Activated T-cell treated with anti-CD3 and anti-CD28 coated beads for 48 hours (primary cell): ENCODE data around the gene KRT34.
A peak's percentile ranks its signal among the peaks of the same experiment; 100 is the strongest.
"Not testable (repeated sequence)": the region's sequence is repeated elsewhere in the genome, so short reads cannot be mapped to it uniquely, and the experiment has no call there.

Experiments
- DNase-seq: peaks from one replicate; pipeline ENCODE4 v3.0.0-alpha.2; 2020; ENCODE audit warnings: low read depth

KRT34 gene

DNA sequence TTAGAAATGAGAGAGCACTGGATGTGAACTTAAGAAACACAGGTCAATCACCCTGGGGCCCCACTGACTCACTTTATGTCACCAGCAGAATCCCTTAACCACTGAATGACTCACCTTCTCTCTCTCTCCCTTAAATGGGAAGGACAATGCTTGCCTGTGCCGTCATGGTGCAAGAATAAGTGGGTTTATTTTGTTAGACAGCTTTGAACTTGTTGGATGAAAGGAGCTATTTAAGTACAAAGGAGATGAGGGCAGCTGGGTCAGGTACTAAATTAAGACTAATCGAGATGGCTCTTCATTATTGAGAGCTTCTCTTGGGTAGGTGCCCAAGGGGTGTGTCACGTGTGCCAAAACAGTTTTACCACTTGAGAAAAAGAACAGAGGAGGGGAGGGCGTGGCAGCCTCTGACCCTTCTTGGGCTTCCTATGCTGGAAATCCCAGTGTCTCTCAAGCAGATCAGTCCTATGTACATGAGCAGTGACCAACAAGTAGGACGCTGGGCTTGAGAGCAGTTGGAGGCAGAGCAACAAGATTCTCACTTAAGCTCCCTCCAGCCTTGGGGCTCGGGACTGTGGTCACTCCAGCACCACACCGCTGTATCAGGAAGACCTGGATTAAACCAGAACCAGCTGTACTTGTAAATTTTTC, 22.0 kb upstream of the KRT34 start:
- DNase-seq = peak; percentile 47

- no peak for DNase-seq
These were observed 21.4 kb upstream of the KRT34 start for GRCh38 chr17:41403404-41404023.

- DNase-seq = no peak
These were observed 20.1 kb upstream of the KRT34 start for GRCh38 chr17:41402161-41402560.

DNA sequence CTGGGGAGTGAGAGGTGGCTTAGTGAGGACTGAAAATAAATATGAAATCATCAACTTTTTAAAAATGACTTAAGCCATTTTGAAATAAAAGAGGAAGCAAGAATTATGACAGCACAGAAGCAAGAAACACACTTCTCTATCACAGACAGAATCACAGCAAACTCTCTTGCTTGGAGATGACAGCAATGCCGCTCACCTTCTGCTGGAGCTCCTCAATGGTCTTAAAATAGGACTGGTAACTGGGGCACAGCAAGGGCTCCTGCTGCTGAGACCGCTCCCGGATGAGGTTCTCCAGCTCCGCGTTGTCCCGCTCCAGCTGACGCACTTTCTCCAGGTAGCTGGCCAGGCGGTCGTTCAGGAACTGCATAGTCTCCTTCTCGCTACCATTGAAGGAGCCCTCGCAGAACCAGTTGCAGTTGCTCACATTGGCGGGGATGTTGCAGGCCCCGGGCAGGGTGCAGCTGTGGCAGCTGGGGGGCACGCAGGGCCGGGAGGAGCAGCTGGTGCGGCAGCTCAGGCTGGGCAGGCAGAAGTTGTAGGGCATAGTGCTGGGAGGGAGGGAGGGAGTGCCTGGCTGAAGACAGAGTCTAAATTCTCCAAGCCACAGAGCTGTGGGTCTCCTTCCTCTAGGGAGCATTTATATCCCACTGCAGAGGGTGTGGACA, 15.0 kb upstream of the KRT34 start, which contains the start of gene KRT31:
Gene KRT31, minus strand, starts transcription at position 613 of the 665 bp plus-strand sequence. Its CDS starts 69 bp downstream, at position 544.
- no peak for DNase-seq

DNA sequence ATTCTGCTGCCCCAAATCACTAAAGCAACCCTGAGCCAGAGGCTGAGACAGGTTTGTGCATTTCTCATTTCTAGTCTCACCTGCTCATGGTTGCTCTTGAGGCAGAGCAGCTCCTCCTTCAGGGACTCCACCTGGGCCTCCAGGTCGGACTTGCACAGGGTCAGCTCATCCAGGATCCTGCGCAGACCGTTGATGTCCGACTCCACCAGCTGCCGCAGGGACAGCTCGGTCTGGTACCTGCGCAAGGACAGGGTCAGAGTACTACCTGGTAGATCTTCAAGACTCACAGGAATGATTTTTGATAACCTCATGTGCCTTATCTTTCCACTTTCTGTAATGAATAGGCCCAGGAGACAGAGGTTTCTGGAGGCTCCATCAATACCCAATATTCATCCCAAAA, 14.2 kb upstream of the KRT34 start:
- no peak for DNase-seq

- DNase-seq = no peak
These were observed 13.5 kb upstream of the KRT34 start for GRCh38 chr17:41395611-41396010.

GRCh38 chr17:41395044-41395443, 12.9 kb upstream of the KRT34 start:
- DNase-seq = not testable (repeated sequence)

DNA sequence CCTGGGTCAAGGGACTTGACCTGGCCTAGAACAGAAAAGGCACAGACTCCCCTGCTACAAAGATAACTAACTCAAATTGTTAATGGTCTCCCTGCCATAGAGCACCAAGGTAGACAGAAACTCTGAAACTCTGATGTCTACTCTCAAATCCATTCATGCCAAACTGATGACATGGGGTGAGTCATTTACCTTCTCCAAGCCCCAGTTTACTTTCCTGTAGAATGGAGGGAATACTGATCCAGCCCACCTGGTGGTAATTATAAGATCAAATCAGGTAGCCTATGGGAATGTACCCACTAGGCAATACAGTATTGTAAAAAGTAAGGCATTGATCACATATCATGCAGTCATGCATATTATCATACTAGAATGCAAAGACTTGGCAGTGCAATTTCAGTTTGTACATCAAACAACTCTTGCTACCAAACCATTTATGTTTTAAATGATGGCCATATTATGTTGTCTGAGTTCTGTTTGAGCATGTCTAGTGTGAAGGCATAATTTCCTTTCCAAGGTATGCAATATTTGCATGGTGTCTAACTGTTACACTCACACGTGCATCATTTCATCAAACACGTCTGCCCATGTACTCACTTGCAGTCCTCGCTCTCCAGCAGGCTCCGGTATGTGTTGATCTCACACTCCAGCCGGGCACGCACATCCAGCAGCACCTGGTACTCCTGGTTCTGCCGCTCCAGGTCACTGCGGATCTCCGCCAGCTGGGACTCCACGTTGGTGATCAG, 12.3 kb upstream of the KRT34 start:
- DNase-seq = no peak

DNA sequence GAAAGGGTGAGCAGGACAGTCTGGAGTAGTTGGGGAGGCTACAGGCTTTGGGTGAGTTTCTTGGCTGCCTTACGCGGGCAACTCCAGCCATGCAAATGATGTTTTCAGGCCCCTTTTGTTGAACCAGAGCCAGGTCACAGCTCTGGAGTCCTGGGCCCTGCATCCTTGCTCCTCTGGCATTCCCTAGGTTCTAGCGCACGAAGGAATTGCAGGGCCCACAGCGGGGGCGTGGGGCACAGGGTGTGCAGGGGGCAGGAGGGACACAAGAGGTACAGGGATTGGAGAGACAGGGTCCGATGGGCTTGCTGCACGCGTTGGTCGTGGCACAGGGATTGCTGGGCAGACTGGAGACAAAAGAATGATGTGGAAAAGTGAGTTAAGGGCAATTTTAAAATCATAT, 11.7 kb upstream of the KRT34 start:
- DNase-seq = no peak

DNA sequence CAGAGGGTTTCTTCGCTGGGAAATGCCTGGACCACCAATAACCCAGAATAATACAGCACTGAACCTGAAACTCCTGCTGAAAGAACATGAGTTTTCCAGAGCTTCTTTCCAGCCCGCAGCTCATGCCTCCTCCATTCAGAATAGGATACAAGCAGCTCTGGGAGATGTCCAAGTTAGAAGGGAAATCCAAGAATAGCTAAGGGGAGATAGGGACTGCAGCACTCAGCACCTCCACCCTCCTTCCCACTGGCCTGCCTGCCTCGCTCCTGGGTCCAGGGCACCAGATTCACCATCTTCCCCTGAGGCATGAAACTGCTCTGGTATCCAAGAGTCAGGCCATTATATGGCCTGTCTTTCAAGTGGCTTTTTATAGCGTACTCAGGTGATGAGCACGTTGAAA, 11.2 kb upstream of the KRT34 start:
- no peak for DNase-seq

DNA sequence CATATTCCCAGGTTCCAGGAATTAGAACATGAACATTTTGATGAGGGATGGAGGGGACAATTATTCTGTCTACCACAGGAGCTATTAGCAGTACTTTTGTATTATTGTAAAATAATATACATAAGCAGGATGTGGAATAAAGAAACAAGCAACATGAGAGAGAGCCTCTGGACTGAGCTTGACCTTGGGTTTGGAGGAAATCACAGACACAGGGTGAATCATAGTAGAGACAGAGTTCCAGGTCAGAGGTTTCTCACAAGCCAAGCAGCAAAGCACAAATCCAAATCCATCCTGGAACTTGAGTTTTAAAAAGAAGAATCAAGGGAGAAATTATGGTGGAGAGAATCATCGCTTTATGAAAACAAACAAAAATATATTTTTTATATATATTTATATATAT, 10.2 kb upstream of the KRT34 start:
- DNase-seq = no peak

- DNase-seq = no peak
These were observed 9.4 kb upstream of the KRT34 start for GRCh38 chr17:41391535-41391934.

GRCh38 chr17:41390411-41390938, 8.4 kb upstream of the KRT34 start:
- DNase-seq = no peak

GRCh38 chr17:41387670-41388069, 5.6 kb upstream of the KRT34 start:
- no peak for DNase-seq

DNA sequence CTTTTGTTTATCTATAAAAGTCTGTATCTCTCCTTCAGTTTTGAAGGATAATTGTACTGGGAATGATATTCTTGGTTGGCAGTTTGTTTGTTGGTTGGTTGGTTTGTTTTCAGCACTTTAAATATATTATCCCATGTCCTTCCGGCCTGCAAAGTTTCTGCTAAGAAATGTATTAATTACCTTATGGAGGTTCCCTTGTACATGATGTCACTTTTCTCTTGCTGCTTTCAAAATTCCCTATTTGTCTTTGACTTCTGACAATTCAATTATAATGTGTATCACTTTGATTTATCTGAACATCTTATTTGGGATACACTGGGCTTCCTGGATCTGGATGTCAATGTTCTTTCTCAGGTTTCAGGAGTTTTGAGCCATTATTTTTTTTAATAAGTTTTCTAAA, 4.1 kb upstream of the KRT34 start:
- DNase-seq = no peak

DNA sequence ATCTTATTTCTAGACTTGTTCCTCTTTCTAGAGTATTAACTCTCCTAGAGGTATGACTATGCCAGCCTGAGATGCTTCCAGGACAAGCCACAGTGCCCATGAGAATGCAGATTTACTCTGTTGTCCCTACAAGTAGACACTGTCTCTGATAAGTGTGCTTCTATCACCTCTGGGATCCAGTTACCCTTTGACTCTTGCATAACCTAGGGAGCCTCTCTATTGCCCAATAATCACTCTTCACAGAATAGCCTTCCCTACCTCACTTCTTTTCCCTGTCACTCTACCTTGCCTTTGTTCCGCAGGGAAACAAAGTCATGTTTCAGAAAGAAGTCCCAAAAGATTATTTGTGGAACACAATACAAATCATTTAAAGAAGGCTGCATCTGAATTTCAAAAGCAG, 1.6 kb upstream of the KRT34 start:
- DNase-seq = no peak

DNA sequence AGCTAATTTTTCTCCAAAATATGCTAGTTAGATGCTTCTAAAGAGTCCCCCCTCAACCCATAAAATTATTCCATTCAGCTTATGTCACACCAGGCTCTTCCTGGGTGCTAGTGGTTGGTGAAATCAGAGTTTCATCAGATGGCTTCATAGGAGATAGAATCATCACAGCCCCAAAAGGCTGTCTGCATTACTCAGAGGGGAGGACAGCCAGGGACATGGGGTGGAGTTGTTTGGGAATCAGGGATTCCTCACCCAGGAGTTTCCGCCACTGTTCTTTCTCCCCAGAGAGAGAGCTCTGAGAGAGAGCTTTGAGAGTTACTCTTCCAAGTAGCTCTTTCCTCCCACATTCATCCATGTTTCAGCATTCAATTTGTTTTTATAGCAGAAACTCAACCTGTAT, 288 bp upstream of the KRT34 start:
- no peak for DNase-seq

GRCh38 chr17:41380091-41380490, 2.0 kb downstream of the KRT34 start:
- DNase-seq = not testable (repeated sequence)

GRCh38 chr17:41377546-41377945, 4.6 kb downstream of the KRT34 start:
- DNase-seq = no peak

- no peak for DNase-seq
These were observed 12.4 kb downstream of the KRT34 start, which contains the start of gene KRT33B for GRCh38 chr17:41369713-41370112. TSS of gene KRT33B (minus strand) at chr17:41369813. CDS start at chr17:41369750, 63 bp downstream.

DNA sequence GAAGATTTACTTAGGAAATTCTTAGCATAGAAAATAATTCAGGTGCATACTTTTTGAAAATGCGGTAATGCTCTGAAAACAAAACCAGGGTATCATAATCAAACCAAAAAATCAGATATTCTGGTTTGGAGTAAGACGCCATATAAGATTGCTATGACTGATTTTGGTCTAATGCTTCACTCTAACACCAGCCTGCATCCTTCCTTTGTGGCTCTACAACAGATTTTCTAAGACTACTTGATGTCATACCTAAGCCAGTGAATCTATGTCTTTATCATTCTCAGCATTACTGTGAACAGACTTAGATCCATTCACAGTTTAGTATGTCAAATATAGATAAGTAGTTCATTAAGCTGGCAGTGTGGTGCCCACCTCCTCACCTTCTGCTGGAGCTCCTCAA, 13.1 kb downstream of the KRT34 start:
- no peak for DNase-seq

GRCh38 chr17:41367426-41368075, 14.6 kb downstream of the KRT34 start:
- no peak for DNase-seq
